HS-5 (cell line): ENCODE results near the gene SLC7A6.
A peak's percentile ranks its signal among the peaks of the same experiment; 100 is the strongest.

ENCODE experiments used
- DNase-seq: peaks from one replicate; pipeline ENCODE4 v3.0.0-alpha.2; 2012; ENCODE audit warnings: low read depth

SLC7A6 gene

GRCh38 chr16:68257251-68257905 is 6.9 kb upstream of the SLC7A6 start:
- no peak for DNase-seq

- DNase-seq, result no peak
Observed at GRCh38 chr16:68257906-68258800, 6.2 kb upstream of the SLC7A6 start.

GRCh38 chr16:68259007-68259825 is 5.1 kb upstream of the SLC7A6 start:
- DNase-seq, result no peak

GRCh38 chr16:68263559-68264127 is 683 bp upstream of the SLC7A6 start:
- DNase-seq, result no peak

GRCh38 chr16:68265078-68265920 is 973 bp downstream of the SLC7A6 start:
- peak; percentile 83 for DNase-seq

- no peak for DNase-seq
Observed at GRCh38 chr16:68267612-68268405, 3.5 kb downstream of the SLC7A6 start.

GRCh38 chr16:68269793-68270192 is 5.5 kb downstream of the SLC7A6 start:
- DNase-seq, result no peak

GRCh38 chr16:68270353-68270752 is 6.0 kb downstream of the SLC7A6 start:
- no peak for DNase-seq

- DNase-seq, result no peak
Observed at GRCh38 chr16:68272507-68273209, 8.3 kb downstream of the SLC7A6 start.

- DNase-seq, result no peak
Observed at GRCh38 chr16:68273459-68273858, 9.1 kb downstream of the SLC7A6 start.

- no peak for DNase-seq
Observed at GRCh38 chr16:68273896-68274295, 9.6 kb downstream of the SLC7A6 start.

- no peak for DNase-seq
Observed at GRCh38 chr16:68274441-68274840, 10.1 kb downstream of the SLC7A6 start.

- no peak for DNase-seq
Observed at GRCh38 chr16:68275611-68276191, 11.4 kb downstream of the SLC7A6 start.

- no peak for DNase-seq
Observed at GRCh38 chr16:68276223-68276622, 11.9 kb downstream of the SLC7A6 start.

GRCh38 chr16:68279726-68280558 is 15.6 kb downstream of the SLC7A6 start:
- DNase-seq, result no peak

- no peak for DNase-seq
Observed at GRCh38 chr16:68281368-68282063, 17.2 kb downstream of the SLC7A6 start.

- DNase-seq, result no peak
Observed at GRCh38 chr16:68282064-68282452, 17.7 kb downstream of the SLC7A6 start.

GRCh38 chr16:68283346-68283745 is 19.0 kb downstream of the SLC7A6 start:
- DNase-seq, result no peak
